AG09319 (cell line): Measurements from ENCODE around the gene CTBP2.

Experiments
- DNase-seq: peaks from one replicate; pipeline ENCODE4 v3.0.0-alpha.2; 2010; ENCODE audit warnings: low read depth; ENCODE audit errors: extremely low read depth
- TF ChIP-seq, protein P1 (sequence below): IDR thresholded peaks from 2 replicates; pipeline ENCODE4 v1.5.1; 2011; ENCODE audit warnings: low read depth, mild to moderate bottlenecking, inconsistent platforms, low read length, moderate library complexity

Gene CTBP2

GRCh38 chr10:125076121-125076825 lies 84.1 kb downstream of the CTBP2 start:
- DNase-seq = no peak
- TF ChIP-seq, protein P1, sequence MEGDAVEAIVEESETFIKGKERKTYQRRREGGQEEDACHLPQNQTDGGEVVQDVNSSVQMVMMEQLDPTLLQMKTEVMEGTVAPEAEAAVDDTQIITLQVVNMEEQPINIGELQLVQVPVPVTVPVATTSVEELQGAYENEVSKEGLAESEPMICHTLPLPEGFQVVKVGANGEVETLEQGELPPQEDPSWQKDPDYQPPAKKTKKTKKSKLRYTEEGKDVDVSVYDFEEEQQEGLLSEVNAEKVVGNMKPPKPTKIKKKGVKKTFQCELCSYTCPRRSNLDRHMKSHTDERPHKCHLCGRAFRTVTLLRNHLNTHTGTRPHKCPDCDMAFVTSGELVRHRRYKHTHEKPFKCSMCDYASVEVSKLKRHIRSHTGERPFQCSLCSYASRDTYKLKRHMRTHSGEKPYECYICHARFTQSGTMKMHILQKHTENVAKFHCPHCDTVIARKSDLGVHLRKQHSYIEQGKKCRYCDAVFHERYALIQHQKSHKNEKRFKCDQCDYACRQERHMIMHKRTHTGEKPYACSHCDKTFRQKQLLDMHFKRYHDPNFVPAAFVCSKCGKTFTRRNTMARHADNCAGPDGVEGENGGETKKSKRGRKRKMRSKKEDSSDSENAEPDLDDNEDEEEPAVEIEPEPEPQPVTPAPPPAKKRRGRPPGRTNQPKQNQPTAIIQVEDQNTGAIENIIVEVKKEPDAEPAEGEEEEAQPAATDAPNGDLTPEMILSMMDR = no peak

GRCh38 chr10:125073996-125074395 lies 86.4 kb downstream of the CTBP2 start:
- TF ChIP-seq, protein P1 = no peak
- DNase-seq = no peak

DNA sequence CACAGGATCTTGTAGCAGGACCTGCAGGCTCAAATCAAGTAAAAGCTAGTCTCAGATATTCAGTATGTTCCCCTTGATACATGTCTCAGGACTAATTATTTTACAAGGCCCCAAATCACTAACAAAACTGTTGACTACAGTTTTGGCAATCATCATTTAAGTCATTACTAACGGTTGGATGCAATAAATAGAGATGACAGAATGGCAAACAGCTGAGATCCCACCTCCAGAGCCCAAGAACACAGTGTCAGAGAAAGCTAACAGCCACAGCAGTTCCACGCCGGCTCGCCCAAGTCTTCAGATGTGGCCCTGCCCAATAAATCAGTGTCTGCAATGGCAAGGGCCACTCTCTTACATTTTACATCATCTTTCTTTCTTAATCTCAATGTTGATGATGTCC lies 87.6 kb downstream of the CTBP2 start:
- TF ChIP-seq, protein P1 = no peak

GRCh38 chr10:125071008-125071407 lies 89.4 kb downstream of the CTBP2 start:
- DNase-seq = no peak
- TF ChIP-seq, protein P1 = no peak

More for the DNA sequence above, 87.6 kb downstream of the CTBP2 start:
- no peak for DNase-seq

GRCh38 chr10:125068406-125068805 lies 92.0 kb downstream of the CTBP2 start:
- no peak for DNase-seq
- TF ChIP-seq, protein P1 = no peak

DNA sequence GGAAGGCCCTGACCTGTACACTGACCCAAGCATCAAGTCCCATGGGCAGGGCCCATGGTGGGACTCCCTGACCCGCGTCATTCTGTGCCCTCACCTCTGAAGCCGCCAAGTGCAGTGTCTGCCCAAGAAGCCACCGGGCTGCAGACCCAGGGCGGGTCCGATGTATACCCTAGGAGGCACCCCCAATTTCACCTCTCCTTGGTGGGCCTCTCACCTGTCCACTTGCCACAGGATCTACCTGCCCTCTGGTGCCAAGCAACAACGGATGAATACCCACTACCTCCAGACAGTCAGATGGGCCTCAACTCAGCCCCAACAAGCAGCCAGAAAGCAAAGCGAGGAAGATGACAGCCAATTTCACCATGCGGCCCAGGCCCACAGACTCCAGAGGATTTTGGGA lies 92.6 kb downstream of the CTBP2 start:
- TF ChIP-seq, protein P1 = no peak
- DNase-seq = no peak

GRCh38 chr10:125066764-125067450 lies 93.5 kb downstream of the CTBP2 start:
- TF ChIP-seq, protein P1 = no peak
- DNase-seq = no peak
